Fibroblast of mammary gland (primary cell): ENCODE results near the gene SPAAR.

Source experiments
- DNase-seq: peaks from one replicate; pipeline ENCODE4 v3.0.0-alpha.2; 2010; ENCODE audit warnings: low read depth
- H3K4me3 ChIP-seq: 2 replicates; pipeline ENCODE4 v1.5.1; 2011; ENCODE audit warnings: low read depth, mild to moderate bottlenecking, low read length, moderate library complexity; ENCODE audit not compliant: control insufficient read depth
- CTCF ChIP-seq: conservative IDR thresholded peaks from 2 replicates; pipeline ENCODE4 v1.5.1; 2011; ENCODE audit warnings: low read depth, low read length, inconsistent platforms; ENCODE audit not compliant: control insufficient read depth, insufficient read depth

Gene SPAAR

GRCh38 chr9:35867538-35867937 lies 41.8 kb upstream of the SPAAR start:
- TF ChIP-seq CTCF = no peak
- H3K4me3 ChIP-seq = no peak overlapping the region
- no peak for DNase-seq

- H3K4me3 ChIP-seq = no peak overlapping the region
- no peak for TF ChIP-seq CTCF
- DNase-seq = no peak
Measured at GRCh38 chr9:35868933-35869332, 40.4 kb upstream of the SPAAR start.

- no peak for DNase-seq
- H3K4me3 ChIP-seq = no peak overlapping the region
- no peak for TF ChIP-seq CTCF
Measured at GRCh38 chr9:35869621-35870216, 39.6 kb upstream of the SPAAR start.

GRCh38 chr9:35870351-35870923 lies 38.9 kb upstream of the SPAAR start, which contains the start of gene OR13J1:
Gene OR13J1 (minus strand): TSS chr9:35870401. CDS start chr9:35870401, 0 bp downstream.
- no peak for DNase-seq
- H3K4me3 ChIP-seq = no peak within 1 kb of the TSS
- TF ChIP-seq CTCF = no peak

- no peak for DNase-seq
- no peak overlapping the region for H3K4me3 ChIP-seq
- no peak for TF ChIP-seq CTCF
Measured at GRCh38 chr9:35871545-35871944, 37.7 kb upstream of the SPAAR start.

GRCh38 chr9:35872505-35872904 lies 36.8 kb upstream of the SPAAR start:
- H3K4me3 ChIP-seq = no peak overlapping the region
- TF ChIP-seq CTCF = no peak
- no peak for DNase-seq
